ENCODE results near the gene QKI.

DNA sequence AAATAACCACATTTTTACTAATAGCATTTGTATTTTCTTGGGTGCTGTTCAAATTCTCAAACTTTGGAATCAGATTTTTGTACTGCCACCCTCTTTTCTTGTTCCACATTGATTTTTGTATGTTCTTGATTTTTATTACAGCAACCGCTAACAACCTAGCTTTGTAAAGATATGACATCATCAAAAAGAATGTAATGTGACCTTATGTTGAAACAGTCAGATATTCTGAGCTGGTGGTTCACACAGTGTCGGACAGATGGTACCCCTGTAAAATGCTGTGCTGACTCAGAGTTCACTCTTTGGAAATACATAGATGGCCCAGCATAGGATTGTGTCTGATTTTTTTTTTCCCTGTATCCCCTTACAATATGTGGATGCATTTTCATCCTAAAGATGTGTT is 118.9 kb downstream of the QKI start:
- TF ChIP-seq, protein P1, sequence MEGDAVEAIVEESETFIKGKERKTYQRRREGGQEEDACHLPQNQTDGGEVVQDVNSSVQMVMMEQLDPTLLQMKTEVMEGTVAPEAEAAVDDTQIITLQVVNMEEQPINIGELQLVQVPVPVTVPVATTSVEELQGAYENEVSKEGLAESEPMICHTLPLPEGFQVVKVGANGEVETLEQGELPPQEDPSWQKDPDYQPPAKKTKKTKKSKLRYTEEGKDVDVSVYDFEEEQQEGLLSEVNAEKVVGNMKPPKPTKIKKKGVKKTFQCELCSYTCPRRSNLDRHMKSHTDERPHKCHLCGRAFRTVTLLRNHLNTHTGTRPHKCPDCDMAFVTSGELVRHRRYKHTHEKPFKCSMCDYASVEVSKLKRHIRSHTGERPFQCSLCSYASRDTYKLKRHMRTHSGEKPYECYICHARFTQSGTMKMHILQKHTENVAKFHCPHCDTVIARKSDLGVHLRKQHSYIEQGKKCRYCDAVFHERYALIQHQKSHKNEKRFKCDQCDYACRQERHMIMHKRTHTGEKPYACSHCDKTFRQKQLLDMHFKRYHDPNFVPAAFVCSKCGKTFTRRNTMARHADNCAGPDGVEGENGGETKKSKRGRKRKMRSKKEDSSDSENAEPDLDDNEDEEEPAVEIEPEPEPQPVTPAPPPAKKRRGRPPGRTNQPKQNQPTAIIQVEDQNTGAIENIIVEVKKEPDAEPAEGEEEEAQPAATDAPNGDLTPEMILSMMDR (tag by site-specific recombination; IDR thresholded peaks at IDR 0.05) = no peak
- TF ChIP-seq ZNF214 (tag by site-specific recombination; IDR thresholded peaks at IDR 0.05; ENCODE audit: borderline replicate concordance) (no peak), SP2 (tag by site-specific recombination; IDR thresholded peaks at IDR 0.05) (no peak), GFI1B (tag by site-specific recombination; IDR thresholded peaks at IDR 0.05) (no peak), KLF16 (tag by site-specific recombination; IDR thresholded peaks at IDR 0.05) (no peak)

All from HEK293 (cell line).